GM19438 (cell line): ENCODE results near the gene BCL11A.

Experiments
- ATAC-seq: cut with Tn5 transposase; IDR thresholded peaks from one replicate; pipeline ENCODE4 v1.9.1; 2021; ENCODE audit warnings: low read depth; ENCODE audit not compliant: unreplicated experiment

BCL11A gene

GRCh38 chr2:60529136-60529784 lies 24.2 kb downstream of the BCL11A start:
- ATAC-seq = no peak

GRCh38 chr2:60528281-60529020 lies 25.0 kb downstream of the BCL11A start:
- ATAC-seq = no peak

- no peak for ATAC-seq
These were observed 25.7 kb downstream of the BCL11A start for GRCh38 chr2:60527762-60528161.

GRCh38 chr2:60526623-60527022 lies 26.8 kb downstream of the BCL11A start:
- ATAC-seq = no peak

GRCh38 chr2:60525899-60526298 lies 27.6 kb downstream of the BCL11A start:
- no peak for ATAC-seq

GRCh38 chr2:60524874-60525273 lies 28.6 kb downstream of the BCL11A start:
- ATAC-seq = no peak

- ATAC-seq = no peak
These were observed 29.5 kb downstream of the BCL11A start for GRCh38 chr2:60523963-60524362.

GRCh38 chr2:60522462-60522861 lies 31.0 kb downstream of the BCL11A start:
- ATAC-seq = no peak

- no peak for ATAC-seq
These were observed 31.8 kb downstream of the BCL11A start for GRCh38 chr2:60521626-60522025.

- no peak for ATAC-seq
These were observed 32.4 kb downstream of the BCL11A start for GRCh38 chr2:60520917-60521539.

GRCh38 chr2:60520151-60520876 lies 33.1 kb downstream of the BCL11A start:
- no peak for ATAC-seq

GRCh38 chr2:60519231-60519863 lies 34.1 kb downstream of the BCL11A start:
- no peak for ATAC-seq

GRCh38 chr2:60518567-60518966 lies 34.9 kb downstream of the BCL11A start:
- no peak for ATAC-seq

GRCh38 chr2:60517446-60517845 lies 36.0 kb downstream of the BCL11A start:
- no peak for ATAC-seq

GRCh38 chr2:60516826-60517225 lies 36.6 kb downstream of the BCL11A start:
- ATAC-seq = no peak

- ATAC-seq = no peak
These were observed 37.1 kb downstream of the BCL11A start for GRCh38 chr2:60516383-60516811.

- peak; percentile 73 for ATAC-seq
These were observed 37.7 kb downstream of the BCL11A start for GRCh38 chr2:60515721-60516226.

GRCh38 chr2:60513996-60514395 lies 39.5 kb downstream of the BCL11A start:
- no peak for ATAC-seq

- ATAC-seq = no peak
These were observed 40.3 kb downstream of the BCL11A start for GRCh38 chr2:60513191-60513590.

- no peak for ATAC-seq
These were observed 40.8 kb downstream of the BCL11A start for GRCh38 chr2:60512641-60513040.
